GM12878 (cell line): Measurements from ENCODE around the gene PPP2R3A.

Experiments
- CTCF ChIP-seq, 3 experiments: IDR thresholded peaks in 2 of 3; conservative IDR thresholded peaks in 1 of 3; 2 replicates each; pipeline ENCODE4 v1.5.1; 2011; ENCODE audit warnings: low read depth in 3 of 3, low read length in 3 of 3, mild to moderate bottlenecking in 3 of 3, control low read depth in 2 of 3, moderate library complexity in 2 of 3, inconsistent platforms in 1 of 3, mixed read lengths in 1 of 3; ENCODE audit not compliant: control insufficient read depth in 2 of 3, insufficient read depth in 1 of 3; ENCODE audit errors: extremely low read depth in 1 of 3
- E2F4 ChIP-seq: IDR thresholded peaks from 2 replicates; pipeline ENCODE4 v1.6.1; 2012; ENCODE audit warnings: low read depth, low read length, improper control_type of control experiment

- no peak for TF ChIP-seq E2F4
- no peak for TF ChIP-seq CTCF (IDR thresholded peaks at IDR 0.05 in 2 of 3, conservative IDR thresholded peaks at IDR 0.05 in 1 of 3; ENCODE audit: control insufficient read depth in 2 of 3, extremely low read depth in 1 of 3, insufficient read depth in 1 of 3, low read depth in 3 of 3, low read length in 3 of 3)
Measured at GRCh38 chr3:136141891-136142290, 176.4 kb downstream of the PPP2R3A start.
